ENCODE data around the gene MSI2.

DNA sequence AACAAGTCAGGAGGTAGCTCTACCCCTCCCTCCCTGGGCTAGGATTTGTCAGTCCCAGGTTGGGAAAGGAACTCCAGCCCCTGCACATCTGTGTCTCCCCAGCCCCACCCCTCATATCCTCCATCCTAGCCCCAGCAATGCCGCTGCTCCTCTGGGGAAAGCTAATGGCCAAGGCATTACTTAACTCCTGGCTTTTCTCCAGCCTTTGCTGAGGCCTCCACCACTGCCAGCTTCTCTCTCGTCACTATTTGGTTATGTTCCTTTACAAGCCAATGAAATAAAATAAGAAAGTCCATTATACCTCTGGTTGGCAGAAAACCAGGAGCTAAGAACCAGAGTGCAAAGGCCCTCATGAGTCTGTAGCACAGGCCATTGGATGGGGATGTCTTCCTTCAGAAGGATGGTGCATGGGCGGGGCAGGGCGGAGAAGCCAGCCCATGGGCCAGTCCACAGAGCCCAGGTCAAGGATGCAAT is 317.8 kb downstream of the MSI2 start:
- no peak for TF ChIP-seq POLR2AphosphoS5 (IDR thresholded peaks at IDR 0.05)
- TF ChIP-seq, protein P1, sequence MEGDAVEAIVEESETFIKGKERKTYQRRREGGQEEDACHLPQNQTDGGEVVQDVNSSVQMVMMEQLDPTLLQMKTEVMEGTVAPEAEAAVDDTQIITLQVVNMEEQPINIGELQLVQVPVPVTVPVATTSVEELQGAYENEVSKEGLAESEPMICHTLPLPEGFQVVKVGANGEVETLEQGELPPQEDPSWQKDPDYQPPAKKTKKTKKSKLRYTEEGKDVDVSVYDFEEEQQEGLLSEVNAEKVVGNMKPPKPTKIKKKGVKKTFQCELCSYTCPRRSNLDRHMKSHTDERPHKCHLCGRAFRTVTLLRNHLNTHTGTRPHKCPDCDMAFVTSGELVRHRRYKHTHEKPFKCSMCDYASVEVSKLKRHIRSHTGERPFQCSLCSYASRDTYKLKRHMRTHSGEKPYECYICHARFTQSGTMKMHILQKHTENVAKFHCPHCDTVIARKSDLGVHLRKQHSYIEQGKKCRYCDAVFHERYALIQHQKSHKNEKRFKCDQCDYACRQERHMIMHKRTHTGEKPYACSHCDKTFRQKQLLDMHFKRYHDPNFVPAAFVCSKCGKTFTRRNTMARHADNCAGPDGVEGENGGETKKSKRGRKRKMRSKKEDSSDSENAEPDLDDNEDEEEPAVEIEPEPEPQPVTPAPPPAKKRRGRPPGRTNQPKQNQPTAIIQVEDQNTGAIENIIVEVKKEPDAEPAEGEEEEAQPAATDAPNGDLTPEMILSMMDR (IDR thresholded peaks at IDR 0.05) = no peak

Measured in suprapubic skin (tissue), 3 donors.